ENCODE data around the gene C17orf50.

The C17orf50 gene

GRCh38 chr17:35726127-35726952 is 34.3 kb upstream of the C17orf50 start:
- H3K27me3 ChIP-seq (ENCODE audit: control insufficient read depth, insufficient read depth, low read length), result peaks cover 4% of the 10 kb centered on the region
- H3K4me3 ChIP-seq (ENCODE audit: low read length), result no peak overlapping the region
- H3K9me3 ChIP-seq (ENCODE audit: control insufficient read depth, low read depth, low read length), result no peaks in the 10 kb centered on the region
- H3K36me3 ChIP-seq (ENCODE audit: control insufficient read depth, low read depth, low read length), result peaks cover 22% of the 10 kb centered on the region
- no peak overlapping the region for H3K27ac ChIP-seq (ENCODE audit: low read length)
- H3K4me1 ChIP-seq (ENCODE audit: control insufficient read depth, low read depth, low read length), result peaks cover 11% of the 10 kb centered on the region
- H3K9ac ChIP-seq (ENCODE audit: low read length), result no peak overlapping the region

- Histone ChIP-seq H3K4me1 (ENCODE audit: control insufficient read depth, low read depth, low read length) (peaks cover 11% of the 10 kb centered on the region), H3K27me3 (ENCODE audit: control insufficient read depth, insufficient read depth, low read length) (peaks cover 4% of the 10 kb centered on the region), H3K4me3 (ENCODE audit: low read length) (no peak overlapping the region), H3K9me3 (ENCODE audit: control insufficient read depth, low read depth, low read length) (no peaks in the 10 kb centered on the region), H3K36me3 (ENCODE audit: control insufficient read depth, low read depth, low read length) (peaks cover 22% of the 10 kb centered on the region), H3K9ac (ENCODE audit: low read length) (no peak overlapping the region), H3K27ac (ENCODE audit: low read length) (no peak overlapping the region)
Measured at GRCh38 chr17:35726953-35727460, 33.7 kb upstream of the C17orf50 start.

- Histone ChIP-seq H3K9me3 (ENCODE audit: control insufficient read depth, low read depth, low read length) (no peaks in the 10 kb centered on the region), H3K27me3 (ENCODE audit: control insufficient read depth, insufficient read depth, low read length) (peaks cover 8% of the 10 kb centered on the region), H3K9ac (ENCODE audit: low read length) (no peak overlapping the region), H3K4me1 (ENCODE audit: control insufficient read depth, low read depth, low read length) (peaks cover 11% of the 10 kb centered on the region), H3K36me3 (ENCODE audit: control insufficient read depth, low read depth, low read length) (peaks cover 22% of the 10 kb centered on the region), H3K4me3 (ENCODE audit: low read length) (no peak overlapping the region), H3K27ac (ENCODE audit: low read length) (no peak overlapping the region)
Measured at GRCh38 chr17:35727635-35728034, 33.1 kb upstream of the C17orf50 start.

- Histone ChIP-seq H3K9me3 (ENCODE audit: control insufficient read depth, low read depth, low read length) (no peaks in the 10 kb centered on the region), H3K4me3 (ENCODE audit: low read length) (no peak overlapping the region)
Measured at GRCh38 chr17:35728551-35728950, 32.1 kb upstream of the C17orf50 start.

GRCh38 chr17:35729405-35729833 is 31.3 kb upstream of the C17orf50 start:
- no peaks in the 10 kb centered on the region for H3K9me3 ChIP-seq (ENCODE audit: control insufficient read depth, low read depth, low read length)
- peaks cover 8% of the 10 kb centered on the region for H3K27me3 ChIP-seq (ENCODE audit: control insufficient read depth, insufficient read depth, low read length)
- no peak overlapping the region for H3K4me3 ChIP-seq (ENCODE audit: low read length)
- peaks cover 11% of the 10 kb centered on the region for H3K4me1 ChIP-seq (ENCODE audit: control insufficient read depth, low read depth, low read length)
- peaks cover 10% of the 10 kb centered on the region for H3K36me3 ChIP-seq (ENCODE audit: control insufficient read depth, low read depth, low read length)
- H3K27ac ChIP-seq (ENCODE audit: low read length), result no peak overlapping the region
- no peak overlapping the region for H3K9ac ChIP-seq (ENCODE audit: low read length)

More at GRCh38 chr17:35728551-35728950, 32.1 kb upstream of the C17orf50 start:
- H3K27me3 ChIP-seq (ENCODE audit: control insufficient read depth, insufficient read depth, low read length), result peaks cover 8% of the 10 kb centered on the region
- no peak overlapping the region for H3K9ac ChIP-seq (ENCODE audit: low read length)
- peaks cover 11% of the 10 kb centered on the region for H3K4me1 ChIP-seq (ENCODE audit: control insufficient read depth, low read depth, low read length)
- peaks cover 19% of the 10 kb centered on the region for H3K36me3 ChIP-seq (ENCODE audit: control insufficient read depth, low read depth, low read length)
- H3K27ac ChIP-seq (ENCODE audit: low read length), result no peak overlapping the region

GRCh38 chr17:35730400-35731005 is 30.2 kb upstream of the C17orf50 start:
- no peak overlapping the region for H3K4me3 ChIP-seq (ENCODE audit: low read length)
- peaks cover 11% of the 10 kb centered on the region for H3K4me1 ChIP-seq (ENCODE audit: control insufficient read depth, low read depth, low read length)
- no peak overlapping the region for H3K27ac ChIP-seq (ENCODE audit: low read length)
- H3K36me3 ChIP-seq (ENCODE audit: control insufficient read depth, low read depth, low read length), result peaks cover 2% of the 10 kb centered on the region
- no peak overlapping the region for H3K9ac ChIP-seq (ENCODE audit: low read length)
- H3K9me3 ChIP-seq (ENCODE audit: control insufficient read depth, low read depth, low read length), result no peaks in the 10 kb centered on the region
- H3K27me3 ChIP-seq (ENCODE audit: control insufficient read depth, insufficient read depth, low read length), result peaks cover 8% of the 10 kb centered on the region

- peaks cover 8% of the 10 kb centered on the region for H3K27me3 ChIP-seq (ENCODE audit: control insufficient read depth, insufficient read depth, low read length)
- no peaks in the 10 kb centered on the region for H3K9me3 ChIP-seq (ENCODE audit: control insufficient read depth, low read depth, low read length)
- H3K9ac ChIP-seq (ENCODE audit: low read length), result peak within 1 kb of the TSS; percentile 14
- no peaks in the 10 kb centered on the region for H3K36me3 ChIP-seq (ENCODE audit: control insufficient read depth, low read depth, low read length)
- peaks cover 11% of the 10 kb centered on the region for H3K4me1 ChIP-seq (ENCODE audit: control insufficient read depth, low read depth, low read length)
- peak within 1 kb of the TSS; percentile 65 for H3K4me3 ChIP-seq (ENCODE audit: low read length)
- H3K27ac ChIP-seq (ENCODE audit: low read length), result no peak within 1 kb of the TSS
Measured at GRCh38 chr17:35731239-35731916, 29.3 kb upstream of the C17orf50 start, which contains the start of gene RASL10B. TSS of gene RASL10B (plus strand) at chr17:35731639. CDS start at chr17:35735185, 3,546 bp downstream.

- Histone ChIP-seq H3K4me3 (ENCODE audit: low read length) (peak overlapping the region; percentile 65), H3K27ac (ENCODE audit: low read length) (no peak overlapping the region)
Measured at GRCh38 chr17:35731917-35732805, 28.5 kb upstream of the C17orf50 start.

GRCh38 chr17:35732806-35733136 is 27.9 kb upstream of the C17orf50 start:
- no peak overlapping the region for H3K9ac ChIP-seq (ENCODE audit: low read length)
- H3K9me3 ChIP-seq (ENCODE audit: control insufficient read depth, low read depth, low read length), result no peaks in the 10 kb centered on the region
- H3K36me3 ChIP-seq (ENCODE audit: control insufficient read depth, low read depth, low read length), result no peaks in the 10 kb centered on the region
- no peak overlapping the region for H3K27ac ChIP-seq (ENCODE audit: low read length)
- H3K4me1 ChIP-seq (ENCODE audit: control insufficient read depth, low read depth, low read length), result peaks cover 11% of the 10 kb centered on the region
- peaks cover 8% of the 10 kb centered on the region for H3K27me3 ChIP-seq (ENCODE audit: control insufficient read depth, insufficient read depth, low read length)
- H3K4me3 ChIP-seq (ENCODE audit: low read length), result peak overlapping the region; percentile 65

More at GRCh38 chr17:35731917-35732805, 28.5 kb upstream of the C17orf50 start:
- Histone ChIP-seq H3K27me3 (ENCODE audit: control insufficient read depth, insufficient read depth, low read length) (peaks cover 8% of the 10 kb centered on the region), H3K9ac (ENCODE audit: low read length) (peak overlapping the region; percentile 14), H3K36me3 (ENCODE audit: control insufficient read depth, low read depth, low read length) (no peaks in the 10 kb centered on the region), H3K9me3 (ENCODE audit: control insufficient read depth, low read depth, low read length) (no peaks in the 10 kb centered on the region), H3K4me1 (ENCODE audit: control insufficient read depth, low read depth, low read length) (peaks cover 11% of the 10 kb centered on the region)

- Histone ChIP-seq H3K4me1 (ENCODE audit: control insufficient read depth, low read depth, low read length) (peaks cover 11% of the 10 kb centered on the region), H3K4me3 (ENCODE audit: low read length) (no peak overlapping the region), H3K9ac (ENCODE audit: low read length) (no peak overlapping the region), H3K27me3 (ENCODE audit: control insufficient read depth, insufficient read depth, low read length) (peaks cover 10% of the 10 kb centered on the region), H3K9me3 (ENCODE audit: control insufficient read depth, low read depth, low read length) (no peaks in the 10 kb centered on the region), H3K27ac (ENCODE audit: low read length) (no peak overlapping the region), H3K36me3 (ENCODE audit: control insufficient read depth, low read depth, low read length) (no peaks in the 10 kb centered on the region)
Measured at GRCh38 chr17:35733366-35733765, 27.3 kb upstream of the C17orf50 start.

All from iPS-18a (cell line).